Aorta (tissue), 5 donors: ENCODE results near the gene IDUA. TPM values are rescaled to one million over a fixed set of nuclear protein-coding genes. Genes with fewer than 3 reads are reported as not detected.

Source experiments
- ATAC-seq: fragments of 200-7000 bp; cut with Tn5 transposase; one replicate; pipeline ENCODE4 v1.9.1; 2022; ENCODE audit warnings: moderate library complexity; ENCODE audit not compliant: low FRiP score
- DNase-seq, 2 donors: peaks; one replicate each; pipeline ENCODE4 v3.0.0-alpha.2; 2020
- H3K27ac ChIP-seq, 2 donors: one replicate each; pipeline ENCODE4 v1.5.1; 2013; ENCODE audit warnings: low read length in 2 of 2, mild to moderate bottlenecking in 2 of 2, moderate library complexity in 2 of 2, control low read depth in 1 of 2, inconsistent platforms in 1 of 2, low read depth in 1 of 2
- H3K27me3 ChIP-seq, 2 donors: one replicate each; pipeline ENCODE4 v1.6.1; 2013; ENCODE audit warnings: control low read depth in 1 of 2, low read length in 1 of 2, mild to moderate bottlenecking in 1 of 2, moderate library complexity in 1 of 2; ENCODE audit not compliant: insufficient read depth in 2 of 2, control insufficient read depth in 1 of 2
- H3K36me3 ChIP-seq, 2 donors: one replicate each; pipeline ENCODE4 v1.6.1; 2013; ENCODE audit warnings: control low read depth in 1 of 2, low read length in 1 of 2, mild to moderate bottlenecking in 1 of 2; ENCODE audit not compliant: insufficient read depth in 2 of 2, control insufficient read depth in 1 of 2
- H3K4me1 ChIP-seq, 2 donors: one replicate each; pipeline ENCODE4 v1.6.1; 2013; ENCODE audit warnings: low read length in 2 of 2, control low read depth in 1 of 2, mild to moderate bottlenecking in 1 of 2, moderate library complexity in 1 of 2; ENCODE audit not compliant: insufficient read depth in 2 of 2, control insufficient read depth in 1 of 2
- H3K4me3 ChIP-seq, 2 donors: one replicate each; pipeline ENCODE4 v1.5.1; 2013; ENCODE audit warnings: low read length in 2 of 2, control low read depth in 1 of 2, mild to moderate bottlenecking in 1 of 2
- H3K9me3 ChIP-seq: one replicate; pipeline ENCODE4 v1.6.1; 2013; ENCODE audit warnings: mild to moderate bottlenecking, low read length; ENCODE audit not compliant: control insufficient read depth
- WGBS, 2 donors: extraction: QIAGEN DNeasy Blood & Tissue Kit; methylation state at CpG; one replicate each; pipeline ENCODE4 v1.1.7; 2013; 5-methylcytosine and 5-hydroxymethylcytosine counted together
- intact Hi-C, 2 donors: fragments of 100-400 bp; cut with DNase I; formaldehyde crosslinking; loops; one replicate each; pipeline versions ENCODE4 v1.14.2 to v1.15.0; 2022
- polyA plus RNA-seq, 2 donors: library from polyadenylated mRNA; stranded (reverse); fragments of 200-250 nt; gene quantifications; one replicate each; pipeline ENCODE4 v1.2.3, GENCODE V29; 2013
- total RNA-seq, 2 donors: library from RNA; stranded (reverse); fragmentation: NEBNext Ultra II Directional; extraction: Animal tissue kit (Norgen Biotek cat#: 25700); gene quantifications; one replicate each; pipeline ENCODE4 v1.2.1, GENCODE V29; 2021
- donor health status: healthy with polysubstance abuse.
- donor health status: Bipolar disorder and iron deficiency.
- donor health status: DM: no; HTN: no; CAD: no.
- donor health status: DM: no; HTN: no; CAD: no.
- donor health status: DM: yes; HTN: yes; CAD: no.

The IDUA gene
- total and polyA plus RNA-seq, 4 donors = 5.9 to 44.2 (median 35.0) TPM

DNA sequence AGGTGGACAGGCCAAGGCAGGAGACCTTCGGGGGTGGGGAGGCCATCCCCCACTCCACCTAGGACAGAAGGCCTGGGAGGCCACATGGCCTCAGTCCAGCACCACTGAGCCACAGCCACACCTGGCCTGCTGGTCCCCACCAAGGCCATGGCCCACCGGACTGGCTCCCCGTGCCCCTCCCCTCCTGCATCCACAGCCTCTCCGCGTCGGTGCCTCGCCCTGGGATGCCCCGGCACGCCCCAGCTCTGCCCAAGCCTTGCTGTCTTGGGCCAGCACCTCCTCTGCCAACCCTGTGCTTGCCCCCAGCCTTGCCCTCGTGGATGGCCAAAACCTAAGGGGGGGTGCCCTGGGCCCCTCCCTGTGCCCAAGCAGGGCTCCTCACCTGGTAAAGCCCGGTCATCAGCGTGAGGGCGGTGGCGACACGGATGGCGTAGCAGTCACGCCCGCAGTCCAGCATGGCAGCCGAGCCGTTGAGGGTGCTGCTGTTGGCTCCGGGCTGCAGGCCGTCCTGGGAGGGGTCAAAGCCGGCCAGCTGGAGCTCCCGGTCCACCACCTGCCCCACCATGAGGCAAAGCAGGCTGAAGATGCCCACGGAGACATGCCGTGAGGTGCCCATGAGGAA is 4.0 kb downstream of the IDUA start:
- Histone ChIP-seq H3K4me1 (no peaks in the 10 kb centered on the region), H3K27ac (no peak overlapping the region), H3K9me3 (no peaks in the 10 kb centered on the region), H3K36me3 (no peaks in the 10 kb centered on the region), H3K27me3 (no peaks in the 10 kb centered on the region), H3K4me3 (no peak overlapping the region)
- WGBS, 2 donors = 93 to 95% methylated on average over 26 of the region's 26 CpGs
- intact Hi-C loops = no loop called here
- no peak for DNase-seq
- ATAC-seq = no peak

DNA sequence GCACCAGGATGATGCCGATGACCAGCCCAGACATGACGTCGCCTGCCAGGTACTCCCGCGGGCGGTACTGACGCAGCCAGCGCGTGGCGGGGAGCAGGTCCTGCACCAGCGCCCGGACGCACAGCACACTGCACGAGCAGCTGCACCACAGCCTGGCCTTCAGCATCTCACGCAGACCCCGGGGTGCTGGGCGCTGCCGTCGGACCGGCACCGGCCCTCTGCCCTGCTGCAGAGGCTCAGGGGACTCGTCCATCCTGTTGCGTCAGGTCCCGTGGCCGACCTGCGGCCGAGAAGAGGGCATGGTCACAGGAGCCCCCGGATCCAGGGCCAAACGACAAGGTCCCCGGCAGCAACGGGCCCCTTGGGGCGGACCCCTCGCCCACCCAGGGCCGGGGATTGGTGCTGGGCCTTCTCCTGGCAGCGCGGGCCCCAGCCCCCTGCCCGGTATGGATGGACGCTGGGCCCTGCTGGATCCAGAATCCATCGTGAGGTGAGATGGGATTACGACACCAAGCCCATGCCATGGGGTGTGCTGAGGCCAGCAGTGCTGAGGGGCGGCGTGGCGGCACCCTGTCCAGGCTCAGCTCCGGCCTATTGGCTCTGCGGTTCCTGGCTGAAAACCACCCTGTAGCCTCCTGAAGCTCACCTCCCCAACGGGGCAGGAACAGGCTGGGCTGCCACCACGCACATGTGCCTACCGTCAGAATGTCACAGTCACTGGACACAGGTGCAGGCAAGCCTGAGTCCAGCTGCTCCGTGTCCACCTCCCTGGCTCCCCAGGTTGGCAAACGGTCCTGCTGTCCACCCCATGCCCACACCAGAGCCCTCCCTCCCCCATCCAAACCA is 4.8 kb downstream of the IDUA start:
- ATAC-seq (no peak), DNase-seq (no peak)
- Histone ChIP-seq H3K36me3 (no peaks in the 10 kb centered on the region), H3K27me3 (no peaks in the 10 kb centered on the region), H3K4me3 (no peak overlapping the region), H3K9me3 (no peaks in the 10 kb centered on the region), H3K27ac (no peak overlapping the region), H3K4me1 (no peaks in the 10 kb centered on the region)
- intact Hi-C loops = no loop called here
- WGBS, 2 donors = 94 to 95% methylated on average over 50 of the region's 50 CpGs

GRCh38 chr4:992297-993110 is 5.7 kb downstream of the IDUA start:
- ATAC-seq (no peak), DNase-seq (no peak)
- intact Hi-C loops = no loop called here
- Histone ChIP-seq H3K9me3 (no peaks in the 10 kb centered on the region), H3K36me3 (no peaks in the 10 kb centered on the region), H3K4me3 (no peak overlapping the region), H3K4me1 (no peaks in the 10 kb centered on the region), H3K27ac (no peak overlapping the region), H3K27me3 (no peaks in the 10 kb centered on the region)
- 85 to 86% methylated on average over 25 of the region's 25 CpGs for WGBS, 2 donors

DNA sequence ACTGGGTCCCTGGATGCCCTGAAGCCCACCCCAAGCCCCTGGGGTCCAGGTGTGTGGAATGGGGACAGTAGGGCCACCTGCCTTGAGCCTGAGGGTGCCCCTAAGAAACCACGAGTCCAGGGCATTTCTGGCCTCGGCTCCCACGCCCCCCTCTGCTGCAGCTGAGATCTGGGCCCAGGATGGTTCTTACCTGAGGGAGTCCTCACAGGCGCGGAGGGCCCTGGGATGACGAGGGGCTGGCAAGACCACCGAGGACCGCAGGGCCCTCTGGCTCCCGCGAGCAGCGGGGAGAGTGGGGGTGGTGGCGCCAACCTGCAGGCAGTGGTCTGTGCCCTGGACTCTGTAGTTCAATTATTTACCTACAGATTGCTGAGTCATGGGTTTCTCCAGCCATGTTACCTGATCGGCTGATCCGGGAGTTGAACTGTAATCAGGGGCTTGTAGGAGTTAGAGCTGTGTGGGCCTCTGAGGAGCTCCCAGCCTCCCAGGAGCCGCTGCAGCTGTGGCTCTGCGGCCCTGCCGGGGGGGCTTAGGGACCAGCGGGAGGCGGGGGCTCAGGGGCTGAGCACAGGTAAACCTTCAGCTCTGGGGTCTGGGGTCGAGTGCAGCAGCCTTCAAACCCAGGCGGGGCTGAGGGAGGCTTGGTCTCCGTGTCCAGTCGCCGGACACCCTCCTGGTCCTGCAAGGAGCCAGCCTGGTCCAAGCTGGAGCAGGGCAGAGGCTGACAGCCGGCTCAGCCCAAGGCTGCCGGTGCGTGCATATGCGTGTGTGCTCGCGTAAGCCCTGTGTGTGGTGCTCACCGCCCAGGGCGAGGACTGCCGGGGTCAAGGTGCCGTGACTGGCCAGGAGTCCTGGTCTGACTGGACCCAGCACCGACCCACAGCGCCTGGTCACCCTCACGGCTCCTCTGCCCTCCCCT is 6.5 kb downstream of the IDUA start, which contains the start of gene SLC26A1:
Gene SLC26A1 (minus strand): TSS at position 294 of the 919 bp plus-strand sequence. CDS start 1,701 bp downstream, outside the sequence.
- Histone ChIP-seq H3K27ac (no peak within 1 kb of the TSS), H3K4me3 (no peak within 1 kb of the TSS), H3K9me3 (no peaks in the 10 kb centered on the region), H3K4me1 (no peaks in the 10 kb centered on the region), H3K27me3 (no peaks in the 10 kb centered on the region), H3K36me3 (no peaks in the 10 kb centered on the region)
- WGBS, 2 donors = 89 to 93% methylated on average over 36 to 37 of the region's 37 CpGs
- ATAC-seq = no peak
- no peak for DNase-seq
- intact Hi-C loops = no loop called here

DNA sequence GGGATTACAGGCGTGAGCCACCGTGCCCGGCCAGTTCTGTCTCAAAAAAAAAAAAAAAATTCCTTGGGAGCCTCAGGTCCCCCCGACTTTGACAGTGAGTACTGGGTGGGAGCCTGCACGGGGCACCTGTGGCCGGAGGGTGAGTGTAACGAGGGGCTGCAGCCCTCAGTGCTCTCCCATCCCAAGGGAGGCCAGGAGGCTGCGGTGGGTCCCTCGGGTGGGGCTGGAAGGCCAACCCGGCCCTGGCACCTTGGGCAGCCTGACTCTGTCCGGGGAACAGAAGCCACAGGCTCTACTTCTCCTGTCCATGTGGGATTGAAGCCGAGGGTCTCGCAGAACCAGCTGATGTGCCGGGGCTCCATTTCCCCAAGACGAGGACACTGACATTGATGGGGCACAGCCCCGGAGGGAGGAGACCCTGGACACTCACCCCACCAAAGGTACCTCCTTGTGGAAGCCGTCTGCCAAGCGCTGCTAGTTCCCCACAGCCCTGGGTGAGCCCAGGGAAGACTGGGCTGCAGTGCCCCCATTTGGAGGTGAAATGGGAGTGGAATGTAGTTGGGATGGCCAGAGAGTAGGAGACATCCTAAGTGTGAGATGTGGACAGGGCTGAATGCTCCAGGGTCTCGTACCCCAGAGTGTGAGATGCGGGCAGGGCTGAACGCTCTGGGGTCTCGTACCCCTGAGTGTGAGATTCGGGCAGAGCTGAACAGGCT is 8.6 kb downstream of the IDUA start:
- WGBS, 2 donors = 89 to 93% methylated on average over 23 of the region's 23 CpGs
- no peaks in the 10 kb centered on the region for H3K4me1 ChIP-seq
- DNase-seq = no peak
- H3K4me3 ChIP-seq = no peak overlapping the region
- ATAC-seq = no peak
- intact Hi-C loops = no loop called here
- H3K9me3 ChIP-seq = no peaks in the 10 kb centered on the region
- H3K36me3 ChIP-seq = no peaks in the 10 kb centered on the region
- no peak overlapping the region for H3K27ac ChIP-seq
- H3K27me3 ChIP-seq = no peaks in the 10 kb centered on the region

DNA sequence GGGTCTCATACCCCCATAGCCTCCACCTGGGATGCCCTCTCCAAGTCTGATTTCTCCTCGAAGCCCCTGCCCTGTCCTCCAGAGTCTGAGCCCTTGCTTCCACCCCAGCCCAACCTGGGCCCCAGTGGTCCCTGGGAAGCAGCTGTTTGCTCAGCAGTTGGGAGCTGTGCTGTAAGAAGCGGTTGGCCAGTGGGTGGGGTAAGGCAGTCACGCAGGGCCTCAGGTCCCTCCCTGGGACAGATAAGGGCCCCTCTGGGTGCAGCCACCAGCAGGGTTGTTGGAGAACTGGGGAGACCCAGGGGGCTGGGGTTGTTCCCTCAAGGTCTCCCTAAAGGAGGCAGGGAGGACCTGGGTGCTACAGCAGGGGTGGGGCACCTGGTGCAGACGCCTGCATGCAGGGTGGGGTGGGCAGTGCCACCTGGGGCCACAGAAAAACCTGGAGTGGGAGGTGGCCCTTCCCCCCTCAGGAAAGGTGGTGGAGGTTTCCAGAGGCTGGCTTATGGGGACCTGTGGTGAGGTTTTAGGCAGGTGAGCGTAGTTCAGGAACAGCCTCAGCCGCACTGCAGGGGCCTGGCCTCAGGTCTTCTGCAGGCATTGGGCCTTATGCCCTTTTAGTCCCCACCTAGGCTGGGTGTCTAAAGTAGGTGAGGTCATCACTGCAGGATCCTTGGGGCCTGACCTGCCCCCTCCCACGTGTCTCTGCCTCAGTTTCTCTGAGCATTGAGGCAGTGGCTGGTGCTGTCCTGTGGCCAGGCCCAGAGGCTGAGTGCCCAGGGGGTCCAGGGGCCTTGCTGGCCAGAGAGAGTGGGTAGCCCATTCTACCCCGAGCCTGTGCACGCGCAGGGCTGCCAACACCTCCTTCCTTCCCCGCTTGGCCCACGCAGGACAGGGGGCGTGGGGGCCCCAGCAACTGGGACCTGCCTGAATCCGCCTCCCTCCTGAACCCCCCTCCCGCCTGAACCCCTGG is 9.5 kb downstream of the IDUA start:
- no peak for DNase-seq

DNA sequence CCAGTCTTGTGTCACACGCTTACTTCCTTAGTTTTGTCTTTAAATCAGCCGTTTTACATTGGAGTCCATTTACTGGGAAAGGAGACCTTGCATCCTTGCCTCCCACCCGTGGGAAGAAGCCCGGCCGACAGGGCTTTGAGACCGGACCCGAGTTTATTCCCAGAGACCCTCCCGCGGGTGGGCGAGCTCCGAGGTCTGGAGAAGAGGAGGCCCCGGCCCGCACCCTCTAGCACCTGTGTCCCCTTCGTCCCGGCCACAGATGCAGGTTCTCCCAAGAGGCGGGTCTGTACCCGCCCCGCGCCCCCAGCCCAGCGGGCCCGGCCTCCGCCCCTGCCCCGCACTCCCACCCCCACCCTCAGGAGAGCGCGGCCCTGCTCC is 10.1 kb downstream of the IDUA start:
- Histone ChIP-seq H3K9me3 (no peaks in the 10 kb centered on the region), H3K27me3 (no peaks in the 10 kb centered on the region), H3K4me1 (no peaks in the 10 kb centered on the region), H3K27ac (no peak overlapping the region), H3K4me3 (peak overlapping the region in 1 of 2 donors; percentile 5), H3K36me3 (no peaks in the 10 kb centered on the region)
- intact Hi-C loops = no loop called here
- ATAC-seq (no peak), DNase-seq (no peak)
- WGBS, 2 donors = 4 to 5% methylated on average over 23 to 25 of the region's 25 CpGs

More for the DNA sequence above, 9.5 kb downstream of the IDUA start:
- H3K36me3 ChIP-seq = no peaks in the 10 kb centered on the region
- H3K4me1 ChIP-seq = no peaks in the 10 kb centered on the region
- H3K27ac ChIP-seq = no peak overlapping the region
- H3K27me3 ChIP-seq = no peaks in the 10 kb centered on the region
- ATAC-seq = no peak
- H3K9me3 ChIP-seq = no peaks in the 10 kb centered on the region
- intact Hi-C loops = no loop called here
- H3K4me3 ChIP-seq = no peak overlapping the region
- WGBS, 2 donors = 74 to 77% methylated on average over 14 to 15 of the region's 15 CpGs
